DOHH2 (cell line): ENCODE measurements around the gene UBIAD1.

ENCODE experiments used
- CTCF ChIP-seq: fragments of 200-600 bp; sonication (generic); IDR thresholded peaks from one replicate; pipeline ENCODE4 v1.5.1; 2014; ENCODE audit warnings: antibody characterized with exemption, mild to moderate bottlenecking, low read depth, low read length; ENCODE audit not compliant: poor library complexity, severe bottlenecking
- EZH2phosphoT487 ChIP-seq: fragments of 200-600 bp; sonication (generic); IDR thresholded peaks from 2 replicates; pipeline ENCODE4 v1.6.1; 2017; ENCODE audit warnings: borderline replicate concordance, mild to moderate bottlenecking, antibody characterized with exemption, low read length, moderate library complexity, mixed read lengths

DNA sequence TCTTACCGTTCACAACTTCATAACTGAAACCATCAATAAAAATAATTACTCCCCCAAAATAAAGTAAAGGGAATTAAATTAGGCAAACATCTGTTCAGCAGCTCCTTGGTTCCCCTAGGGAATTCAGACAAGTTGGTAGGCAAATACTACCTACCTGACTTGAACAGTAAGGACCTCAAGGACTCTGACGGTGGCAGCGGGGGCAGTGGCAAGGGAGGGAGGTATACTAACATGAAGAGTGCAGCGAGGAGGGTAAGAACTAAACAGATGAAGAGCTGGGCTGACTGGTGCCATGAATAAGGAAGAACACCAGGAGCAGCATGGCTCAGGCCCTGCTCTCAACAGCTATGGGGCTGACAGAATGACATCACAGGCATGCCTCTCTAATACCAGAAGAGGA lies 43.8 kb upstream of the UBIAD1 start:
- TF ChIP-seq CTCF (no peak), EZH2phosphoT487 (no peak)
